Activated naive CD8-positive, alpha-beta T cell (primary cell): Measurements from ENCODE around the gene KCNN3.

Experiments used
- H3K27ac Mint-ChIP-seq: one replicate; pipeline ENCODE4 v1.8.0; 2021; ENCODE audit warnings: mixed read lengths
- H3K27me3 Mint-ChIP-seq: one replicate; pipeline ENCODE4 v1.8.0; 2021; ENCODE audit warnings: mixed read lengths
- H3K36me3 Mint-ChIP-seq: one replicate; pipeline ENCODE4 v1.8.0; 2021; ENCODE audit warnings: mixed read lengths
- H3K4me1 Mint-ChIP-seq: one replicate; pipeline ENCODE4 v1.8.0; 2021; ENCODE audit warnings: low read depth, mixed read lengths
- H3K4me3 Mint-ChIP-seq: one replicate; pipeline ENCODE4 v1.8.0; 2021; ENCODE audit warnings: mild to moderate bottlenecking, mixed read lengths
- H3K9me3 Mint-ChIP-seq: one replicate; pipeline ENCODE4 v1.8.0; 2021; ENCODE audit warnings: low read depth, mixed read lengths

The KCNN3 gene

GRCh38 chr1:154730986-154731489 is 139.0 kb downstream of the KCNN3 start:
- no peak overlapping the region for H3K27ac Mint-ChIP-seq
- H3K27me3 Mint-ChIP-seq, result no peaks in the 10 kb centered on the region
- H3K9me3 Mint-ChIP-seq, result no peaks in the 10 kb centered on the region
- H3K36me3 Mint-ChIP-seq, result no peaks in the 10 kb centered on the region
- H3K4me1 Mint-ChIP-seq, result peaks cover 31% of the 10 kb centered on the region
- no peak overlapping the region for H3K4me3 Mint-ChIP-seq

- Mint-ChIP-seq H3K27ac (no peak overlapping the region), H3K9me3 (no peaks in the 10 kb centered on the region), H3K36me3 (no peaks in the 10 kb centered on the region), H3K4me1 (peaks cover 26% of the 10 kb centered on the region), H3K27me3 (peaks cover 1% of the 10 kb centered on the region), H3K4me3 (no peak overlapping the region)
These were observed 139.8 kb downstream of the KCNN3 start for GRCh38 chr1:154730259-154730658.

GRCh38 chr1:154729577-154729976 is 140.5 kb downstream of the KCNN3 start:
- Mint-ChIP-seq H3K9me3 (no peaks in the 10 kb centered on the region), H3K27me3 (peaks cover 1% of the 10 kb centered on the region), H3K4me1 (peaks cover 26% of the 10 kb centered on the region), H3K4me3 (no peak overlapping the region), H3K27ac (no peak overlapping the region), H3K36me3 (no peaks in the 10 kb centered on the region)

GRCh38 chr1:154729031-154729442 is 141.0 kb downstream of the KCNN3 start:
- Mint-ChIP-seq H3K4me1 (peaks cover 26% of the 10 kb centered on the region), H3K9me3 (no peaks in the 10 kb centered on the region), H3K36me3 (no peaks in the 10 kb centered on the region), H3K27me3 (peaks cover 1% of the 10 kb centered on the region), H3K4me3 (no peak overlapping the region), H3K27ac (no peak overlapping the region)

GRCh38 chr1:154726896-154727753 is 143.0 kb downstream of the KCNN3 start:
- Mint-ChIP-seq H3K9me3 (no peaks in the 10 kb centered on the region), H3K27me3 (peaks cover 1% of the 10 kb centered on the region), H3K36me3 (no peaks in the 10 kb centered on the region), H3K4me3 (no peak overlapping the region), H3K27ac (no peak overlapping the region), H3K4me1 (peaks cover 25% of the 10 kb centered on the region)

- peaks cover 25% of the 10 kb centered on the region for H3K4me1 Mint-ChIP-seq
- H3K36me3 Mint-ChIP-seq, result no peaks in the 10 kb centered on the region
- no peak overlapping the region for H3K4me3 Mint-ChIP-seq
- H3K9me3 Mint-ChIP-seq, result no peaks in the 10 kb centered on the region
- peaks cover 1% of the 10 kb centered on the region for H3K27me3 Mint-ChIP-seq
- no peak overlapping the region for H3K27ac Mint-ChIP-seq
These were observed 143.6 kb downstream of the KCNN3 start for GRCh38 chr1:154726443-154726842.

- H3K9me3 Mint-ChIP-seq, result no peaks in the 10 kb centered on the region
- peak overlapping the region; percentile 61 for H3K27ac Mint-ChIP-seq
- H3K4me3 Mint-ChIP-seq, result no peak overlapping the region
- no peaks in the 10 kb centered on the region for H3K36me3 Mint-ChIP-seq
- H3K4me1 Mint-ChIP-seq, result peaks cover 25% of the 10 kb centered on the region
- H3K27me3 Mint-ChIP-seq, result peaks cover 1% of the 10 kb centered on the region
These were observed 144.2 kb downstream of the KCNN3 start for GRCh38 chr1:154725865-154726264.

GRCh38 chr1:154720328-154721297 is 149.5 kb downstream of the KCNN3 start:
- Mint-ChIP-seq H3K27me3 (no peaks in the 10 kb centered on the region), H3K4me1 (peaks cover 17% of the 10 kb centered on the region), H3K36me3 (no peaks in the 10 kb centered on the region), H3K4me3 (no peak overlapping the region), H3K27ac (peak overlapping the region; percentile 13), H3K9me3 (no peaks in the 10 kb centered on the region)

GRCh38 chr1:154719586-154720327 is 150.3 kb downstream of the KCNN3 start:
- no peaks in the 10 kb centered on the region for H3K9me3 Mint-ChIP-seq
- no peak overlapping the region for H3K4me3 Mint-ChIP-seq
- no peak overlapping the region for H3K27ac Mint-ChIP-seq
- H3K36me3 Mint-ChIP-seq, result no peaks in the 10 kb centered on the region
- H3K4me1 Mint-ChIP-seq, result peaks cover 20% of the 10 kb centered on the region
- H3K27me3 Mint-ChIP-seq, result no peaks in the 10 kb centered on the region

GRCh38 chr1:154718566-154718965 is 151.5 kb downstream of the KCNN3 start:
- H3K27me3 Mint-ChIP-seq, result no peaks in the 10 kb centered on the region
- H3K4me1 Mint-ChIP-seq, result peaks cover 20% of the 10 kb centered on the region
- H3K36me3 Mint-ChIP-seq, result no peaks in the 10 kb centered on the region
- no peaks in the 10 kb centered on the region for H3K9me3 Mint-ChIP-seq
- no peak overlapping the region for H3K27ac Mint-ChIP-seq
- H3K4me3 Mint-ChIP-seq, result no peak overlapping the region

- H3K27me3 Mint-ChIP-seq, result no peaks in the 10 kb centered on the region
- no peak overlapping the region for H3K4me3 Mint-ChIP-seq
- H3K36me3 Mint-ChIP-seq, result no peaks in the 10 kb centered on the region
- no peaks in the 10 kb centered on the region for H3K9me3 Mint-ChIP-seq
- peaks cover 20% of the 10 kb centered on the region for H3K4me1 Mint-ChIP-seq
- H3K27ac Mint-ChIP-seq, result no peak overlapping the region
These were observed 152.6 kb downstream of the KCNN3 start for GRCh38 chr1:154717528-154717924.

GRCh38 chr1:154716614-154717527 is 153.2 kb downstream of the KCNN3 start:
- Mint-ChIP-seq H3K27ac (no peak overlapping the region), H3K36me3 (no peaks in the 10 kb centered on the region), H3K4me3 (no peak overlapping the region), H3K4me1 (peaks cover 20% of the 10 kb centered on the region), H3K27me3 (no peaks in the 10 kb centered on the region), H3K9me3 (no peaks in the 10 kb centered on the region)

GRCh38 chr1:154716011-154716410 is 154.1 kb downstream of the KCNN3 start:
- Mint-ChIP-seq H3K36me3 (no peaks in the 10 kb centered on the region), H3K4me1 (peaks cover 20% of the 10 kb centered on the region), H3K27me3 (no peaks in the 10 kb centered on the region), H3K27ac (no peak overlapping the region), H3K4me3 (no peak overlapping the region), H3K9me3 (no peaks in the 10 kb centered on the region)

- no peaks in the 10 kb centered on the region for H3K27me3 Mint-ChIP-seq
- peaks cover 15% of the 10 kb centered on the region for H3K4me1 Mint-ChIP-seq
- H3K27ac Mint-ChIP-seq, result no peak overlapping the region
- no peaks in the 10 kb centered on the region for H3K36me3 Mint-ChIP-seq
- H3K9me3 Mint-ChIP-seq, result no peaks in the 10 kb centered on the region
- no peak overlapping the region for H3K4me3 Mint-ChIP-seq
These were observed 154.7 kb downstream of the KCNN3 start for GRCh38 chr1:154715385-154715784.
